ENCODE data around the gene TMEM125.

- TF ChIP-seq EZH2 (IDR thresholded peaks at IDR 0.05; ENCODE audit: insufficient read depth, poor library complexity, severe bottlenecking) (no peak), EZH2phosphoT487 (IDR thresholded peaks at IDR 0.05; ENCODE audit: insufficient read depth, low read depth) (no peak)
Observed at GRCh38 chr1:43220905-43221778, 48.6 kb upstream of the TMEM125 start.

Data from GM23248 (cell line).